GM12878 (cell line): ENCODE results near the gene TRIM4. TPM values are rescaled to one million over a fixed set of nuclear protein-coding genes. Genes with fewer than 3 reads are reported as not detected.

Experiments used
- ASH2L ChIP-seq: fragments of 300-600, 200-600 bp; sonication (generic); IDR thresholded peaks from 2 replicates; pipeline ENCODE4 v1.6.1; 2017; ENCODE audit warnings: low read depth, mild to moderate bottlenecking, borderline replicate concordance
- BCL11A ChIP-seq: IDR thresholded peaks from 2 replicates; pipeline ENCODE4 v1.6.1; 2011; ENCODE audit warnings: low read depth, low read length
- CBX5 ChIP-seq: sonication (generic); IDR thresholded peaks from 2 replicates; pipeline ENCODE4 v1.6.1; 2016; ENCODE audit warnings: low read depth, moderate library complexity, mild to moderate bottlenecking, inconsistent platforms
- CEBPB ChIP-seq, 2 experiments: fragments of 150-350 bp in 1 of 2; IDR thresholded peaks; 2 replicates each; pipeline ENCODE4 v1.6.1; 2012 to 2014; ENCODE audit warnings: low read depth in 2 of 2, low read length in 2 of 2, borderline replicate concordance in 1 of 2, inconsistent platforms in 1 of 2
- CREB1 ChIP-seq: IDR thresholded peaks from 2 replicates; pipeline ENCODE4 v1.6.1; 2012; ENCODE audit warnings: low read depth, mild to moderate bottlenecking, inconsistent platforms
- EED ChIP-seq: sonication (generic); IDR thresholded peaks from 2 replicates; pipeline ENCODE4 v1.6.1; 2016; ENCODE audit warnings: antibody characterized with exemption, low read depth
- EP300 ChIP-seq, 2 experiments: fragments of 150-350 bp in 1 of 2; IDR thresholded peaks; 2 replicates each; pipeline ENCODE4 v1.6.1; 2011 to 2012; ENCODE audit warnings: low read depth in 2 of 2, low read length in 2 of 2, borderline replicate concordance in 1 of 2, improper control_type of control experiment in 1 of 2, inconsistent platforms in 1 of 2; ENCODE audit not compliant: control insufficient read depth in 1 of 2
- ETV6 ChIP-seq, 2 experiments: fragments of 450-650 bp in 1 of 2; IDR thresholded peaks in 1 of 2; conservative IDR thresholded peaks in 1 of 2; 2 replicates each; pipeline ENCODE4 v1.6.1; 2014; ENCODE audit warnings: antibody characterized with exemption in 1 of 2, borderline replicate concordance in 1 of 2, low read depth in 1 of 2, mild to moderate bottlenecking in 1 of 2, moderate library complexity in 1 of 2
- GABPA ChIP-seq: IDR thresholded peaks from 2 replicates; pipeline ENCODE4 v1.6.1; 2014; ENCODE audit warnings: antibody characterized with exemption, low read depth, mild to moderate bottlenecking, inconsistent platforms
- GATAD2B ChIP-seq: fragments of 450-650 bp; conservative IDR thresholded peaks from 2 replicates; pipeline ENCODE4 v1.6.1; 2017; ENCODE audit warnings: low read depth, mild to moderate bottlenecking, moderate library complexity
- HDAC2 ChIP-seq: fragments of 200-600 bp; sonication (generic); IDR thresholded peaks from 2 replicates; pipeline ENCODE4 v1.6.1; 2017
- HDAC6 ChIP-seq: fragments of 200-600 bp; sonication (generic); IDR thresholded peaks from one replicate; pipeline ENCODE4 v1.8.0; 2017; ENCODE audit warnings: antibody characterized with exemption; ENCODE audit not compliant: unreplicated experiment
- KDM1A ChIP-seq: fragments of 200-600 bp; sonication (generic); IDR thresholded peaks from 2 replicates; pipeline ENCODE4 v1.6.1; 2016; ENCODE audit warnings: borderline replicate concordance
- MTA2 ChIP-seq: fragments of 450-650 bp; IDR thresholded peaks from 2 replicates; pipeline ENCODE4 v1.6.1; 2016; ENCODE audit warnings: low read depth, mild to moderate bottlenecking, moderate library complexity
- MYC ChIP-seq: IDR thresholded peaks from 2 replicates; pipeline ENCODE4 v1.6.1; 2011; ENCODE audit warnings: mild to moderate bottlenecking, low read length, moderate library complexity, inconsistent platforms; ENCODE audit not compliant: insufficient read depth, insufficient replicate concordance, insufficient read length, severe bottlenecking
- NFYA ChIP-seq: IDR thresholded peaks from 2 replicates; pipeline ENCODE4 v1.6.1; 2011; ENCODE audit warnings: low read depth, mild to moderate bottlenecking, low read length, improper control_type of control experiment, borderline replicate concordance
- NR2C2 ChIP-seq: IDR thresholded peaks from 2 replicates; pipeline ENCODE4 v1.6.1; 2011; ENCODE audit warnings: borderline replicate concordance, low read depth; ENCODE audit not compliant: control insufficient read depth, insufficient read length
- PKNOX1 ChIP-seq: fragments of 450-650 bp; IDR thresholded peaks from 2 replicates; pipeline ENCODE4 v1.6.1; 2016; ENCODE audit warnings: mild to moderate bottlenecking
- RCOR1 ChIP-seq: conservative IDR thresholded peaks from 2 replicates; pipeline ENCODE4 v1.6.1; 2012; ENCODE audit warnings: low read depth, low read length, improper control_type of control experiment
- RELA ChIP-seq: fragments of 450-650 bp; IDR thresholded peaks from 2 replicates; pipeline ENCODE4 v1.8.0; 2014; ENCODE audit warnings: borderline replicate concordance; ENCODE audit not compliant: partially characterized antibody
- SIN3A ChIP-seq: IDR thresholded peaks from 2 replicates; pipeline ENCODE4 v1.6.1; 2012; ENCODE audit warnings: low read depth, low read length, improper control_type of control experiment
- SIX5 ChIP-seq: IDR thresholded peaks from 2 replicates; pipeline ENCODE4 v1.6.1; 2011; ENCODE audit warnings: mild to moderate bottlenecking, low read depth, low read length, moderate library complexity; ENCODE audit not compliant: severe bottlenecking
- SMAD5 ChIP-seq: IDR thresholded peaks from 2 replicates; pipeline ENCODE4 v1.6.1; 2016; ENCODE audit warnings: antibody characterized with exemption, low read depth
- TCF3 ChIP-seq: IDR thresholded peaks from 2 replicates; pipeline ENCODE4 v1.6.1; 2012; ENCODE audit warnings: low read depth, mild to moderate bottlenecking, low read length, borderline replicate concordance; ENCODE audit not compliant: insufficient read depth
- WRNIP1 ChIP-seq: IDR thresholded peaks from 2 replicates; pipeline ENCODE4 v1.6.1; 2011; ENCODE audit warnings: low read depth, low read length, improper control_type of control experiment, borderline replicate concordance
- ZNF217 ChIP-seq: fragments of 450-650 bp; IDR thresholded peaks from 2 replicates; pipeline ENCODE4 v1.6.1; 2017; ENCODE audit warnings: antibody characterized with exemption, mild to moderate bottlenecking
- polyA plus RNA-seq, 11 experiments: library from polyadenylated mRNA; depleted of rRNA in 4 of 11; unstranded in 6 of 11; stranded (reverse) in 5 of 11; fragments of >200 nt; fragmentation: Nextera tagmentation in 4 of 11; fragmentation: Illumina TruSeq in 1 of 11; extraction: Ambion mirVana in 4 of 11; extraction: Trizol in 1 of 11; gene quantifications; 1 replicate in 1 of 11; 2 replicates in 10 of 11; pipeline versions ENCODE4 v1.2.1 to v1.2.3, GENCODE V29; 2011 to 2016; ENCODE audit warnings: inconsistent platforms in 2 of 11, missing spikeins in 2 of 11, low read depth in 1 of 11
- total RNA-seq, 4 experiments: library from RNA; depleted of rRNA in 3 of 4; stranded (reverse); fragments of >200 nt in 3 of 4; fragmentation: Illumina TruSeq in 1 of 4; extraction: Trizol in 1 of 4; gene quantifications; 2 replicates each; pipeline versions ENCODE4 v1.2.1 to v1.2.3, GENCODE V29; 2013 to 2021
- TF ChIP-seq, protein P1 (sequence below): fragments of 150-350 bp; IDR thresholded peaks from 2 replicates; pipeline ENCODE4 v1.6.1; 2016; ENCODE audit warnings: low read depth, low read length

The TRIM4 gene
- total and polyA plus RNA-seq, 10 of the 15 experiments (the other 5 are each of a cell fraction or from before 2014, with no cell fraction given): 4.8 to 21.8 (median 17.9) TPM

DNA sequence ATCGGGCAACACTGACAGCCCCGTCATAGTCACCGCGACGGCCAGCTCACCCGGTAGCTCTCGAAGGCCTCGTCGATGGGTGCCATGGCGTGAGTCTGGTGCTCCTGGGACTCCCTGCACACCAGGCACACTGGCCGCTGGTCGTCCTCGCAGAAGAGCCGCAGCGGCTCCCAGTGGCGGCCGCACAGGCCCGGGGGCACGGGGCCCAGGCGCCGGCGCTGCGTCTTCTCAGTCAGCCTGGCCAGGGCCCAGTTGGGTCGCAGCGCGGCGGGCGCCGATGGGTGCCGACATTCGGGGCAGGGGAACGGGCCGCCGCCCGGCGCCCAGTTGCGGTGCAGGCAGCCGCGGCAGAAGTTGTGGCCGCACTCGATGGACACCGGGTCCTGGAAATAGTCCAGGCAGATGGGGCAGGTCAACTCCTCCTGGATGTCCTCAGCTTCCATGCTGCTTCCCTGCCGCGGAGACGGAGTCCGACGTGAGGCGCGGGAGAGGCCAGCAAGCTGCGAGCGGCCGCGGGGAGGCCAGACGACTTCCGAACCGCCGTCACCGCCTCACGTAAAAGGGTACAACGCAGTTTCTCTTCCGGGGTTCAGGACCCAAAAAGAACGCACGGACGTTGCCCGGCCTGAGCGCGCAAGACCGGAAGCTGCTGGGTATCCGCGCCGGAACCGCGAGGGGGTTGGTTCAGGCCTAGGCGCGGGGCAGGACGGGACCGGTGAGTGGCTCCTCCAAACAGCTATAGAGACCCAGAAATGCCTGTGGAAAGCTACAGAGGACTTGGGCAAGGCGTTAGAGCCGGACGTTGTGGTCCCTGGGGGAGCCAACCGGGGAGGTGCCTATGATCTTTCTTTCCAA lies at the start of gene TRIM4 (continued):
- peak; percentile 92 for TF ChIP-seq SMAD5
- TF ChIP-seq ASH2L: no peak
- no peak for TF ChIP-seq WRNIP1
- TF ChIP-seq SIX5: no peak
- no peak for TF ChIP-seq NR2C2
- TF ChIP-seq PKNOX1: peak; percentile 96
- TF ChIP-seq ZNF217: no peak
- TF ChIP-seq GATAD2B: peak; percentile 88
- peak; percentile 68 for TF ChIP-seq SIN3A
- no peak for TF ChIP-seq EP300 (IDR thresholded peaks at IDR 0.05; ENCODE audit: borderline replicate concordance in 1 of 2, control insufficient read depth in 1 of 2, low read depth in 2 of 2, low read length in 2 of 2)
- TF ChIP-seq RCOR1: no peak
- no peak for TF ChIP-seq MTA2
- TF ChIP-seq GABPA: peak; percentile 92
- peak; percentile 18 for TF ChIP-seq RELA
- no peak for TF ChIP-seq TCF3
- TF ChIP-seq HDAC6: no peak
- TF ChIP-seq MYC: no peak
- no peak for TF ChIP-seq ETV6 (conservative IDR thresholded peaks at IDR 0.05 in 1 of 2, IDR thresholded peaks at IDR 0.05 in 1 of 2; ENCODE audit: borderline replicate concordance in 1 of 2, low read depth in 1 of 2)
- peak; percentile 80; the same call in 1 of the 2 replicates for TF ChIP-seq CREB1
- TF ChIP-seq CBX5: 0 out of 2 replicates have a peak, but pooled peaks have one; percentile 27
- TF ChIP-seq, protein P1, sequence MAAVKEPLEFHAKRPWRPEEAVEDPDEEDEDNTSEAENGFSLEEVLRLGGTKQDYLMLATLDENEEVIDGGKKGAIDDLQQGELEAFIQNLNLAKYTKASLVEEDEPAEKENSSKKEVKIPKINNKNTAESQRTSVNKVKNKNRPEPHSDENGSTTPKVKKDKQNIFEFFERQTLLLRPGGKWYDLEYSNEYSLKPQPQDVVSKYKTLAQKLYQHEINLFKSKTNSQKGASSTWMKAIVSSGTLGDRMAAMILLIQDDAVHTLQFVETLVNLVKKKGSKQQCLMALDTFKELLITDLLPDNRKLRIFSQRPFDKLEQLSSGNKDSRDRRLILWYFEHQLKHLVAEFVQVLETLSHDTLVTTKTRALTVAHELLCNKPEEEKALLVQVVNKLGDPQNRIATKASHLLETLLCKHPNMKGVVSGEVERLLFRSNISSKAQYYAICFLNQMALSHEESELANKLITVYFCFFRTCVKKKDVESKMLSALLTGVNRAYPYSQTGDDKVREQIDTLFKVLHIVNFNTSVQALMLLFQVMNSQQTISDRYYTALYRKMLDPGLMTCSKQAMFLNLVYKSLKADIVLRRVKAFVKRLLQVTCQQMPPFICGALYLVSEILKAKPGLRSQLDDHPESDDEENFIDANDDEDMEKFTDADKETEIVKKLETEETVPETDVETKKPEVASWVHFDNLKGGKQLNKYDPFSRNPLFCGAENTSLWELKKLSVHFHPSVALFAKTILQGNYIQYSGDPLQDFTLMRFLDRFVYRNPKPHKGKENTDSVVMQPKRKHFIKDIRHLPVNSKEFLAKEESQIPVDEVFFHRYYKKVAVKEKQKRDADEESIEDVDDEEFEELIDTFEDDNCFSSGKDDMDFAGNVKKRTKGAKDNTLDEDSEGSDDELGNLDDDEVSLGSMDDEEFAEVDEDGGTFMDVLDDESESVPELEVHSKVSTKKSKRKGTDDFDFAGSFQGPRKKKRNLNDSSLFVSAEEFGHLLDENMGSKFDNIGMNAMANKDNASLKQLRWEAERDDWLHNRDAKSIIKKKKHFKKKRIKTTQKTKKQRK: no peak
- no peak for TF ChIP-seq NFYA
- TF ChIP-seq EED: no peak
- no peak for TF ChIP-seq HDAC2
- TF ChIP-seq CEBPB (IDR thresholded peaks at IDR 0.05; ENCODE audit: borderline replicate concordance in 1 of 2, low read depth in 2 of 2, low read length in 2 of 2): no peak
- no peak for TF ChIP-seq KDM1A
- TF ChIP-seq BCL11A: no peak
